Fibroblast of skin of abdomen (primary cell): ENCODE data around the gene RFX3.
"Not testable (repeated sequence)": the region's sequence is repeated elsewhere in the genome, so short reads cannot be mapped to it uniquely, and the experiment has no call there.

Source experiments
- DNase-seq: peaks from one replicate; pipeline ENCODE4 v3.0.0-alpha.2; 2013

The RFX3 gene

DNA sequence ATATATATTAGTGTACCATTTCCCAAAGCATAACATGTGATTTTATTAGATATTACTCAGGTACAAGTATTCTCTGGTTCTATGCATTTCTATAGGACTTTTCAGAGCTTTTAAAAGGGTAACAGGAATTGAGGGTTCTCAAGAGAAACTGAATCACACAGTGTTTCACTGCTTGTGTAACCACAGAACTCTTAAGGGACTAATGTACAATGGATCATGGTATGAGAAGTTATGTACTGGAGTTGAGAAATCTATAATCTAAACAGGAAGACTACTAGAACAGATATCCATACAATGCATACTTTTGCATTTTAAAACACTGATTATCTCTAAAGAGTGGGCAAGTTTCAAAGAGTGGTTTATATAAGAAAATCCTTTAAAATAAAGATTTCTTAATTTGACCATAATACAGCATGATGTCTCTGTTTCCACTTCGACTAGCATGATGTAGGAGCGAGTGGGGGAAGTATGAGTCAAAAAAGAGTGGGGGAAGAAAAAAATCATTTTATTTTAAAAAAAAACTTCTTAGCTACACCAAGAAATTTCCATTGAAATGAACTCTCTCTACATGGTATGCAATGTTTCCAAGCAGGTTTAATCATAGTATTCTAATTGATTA, 183.5 kb downstream of the RFX3 start:
- DNase-seq: peak; percentile 73

DNA sequence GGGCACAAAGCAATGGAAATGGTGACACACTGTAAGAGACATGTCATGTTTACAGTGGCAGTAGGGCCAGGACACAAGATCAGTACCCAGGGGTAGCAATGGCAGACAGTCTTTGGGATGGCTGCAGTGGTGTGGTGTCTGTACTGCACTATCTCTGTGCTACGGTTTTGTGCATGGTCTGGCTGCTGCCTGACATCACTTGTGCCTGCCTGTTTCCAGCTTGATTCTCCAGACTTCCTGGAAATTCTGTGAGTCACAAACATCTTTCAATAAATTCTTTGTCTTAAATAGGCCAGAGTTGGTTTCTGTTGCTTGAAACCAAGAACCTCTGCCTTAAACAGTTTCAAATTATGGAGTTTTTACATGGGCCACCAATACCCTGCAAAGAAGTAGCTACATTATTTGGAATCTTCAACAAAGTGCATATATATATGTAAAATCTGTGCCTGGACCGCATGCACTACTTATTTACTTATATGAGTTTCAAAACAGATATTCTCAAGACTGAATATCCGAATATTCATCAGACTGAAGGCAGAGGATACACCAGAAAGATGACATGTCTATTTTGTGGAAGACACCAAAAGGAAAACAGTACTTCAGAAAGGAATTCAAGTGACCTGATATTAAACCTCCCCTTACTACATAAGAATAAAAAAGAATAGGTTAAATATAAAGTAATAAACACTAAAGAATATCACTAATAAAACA, 188.1 kb downstream of the RFX3 start:
- peak; percentile 70 for DNase-seq

DNA sequence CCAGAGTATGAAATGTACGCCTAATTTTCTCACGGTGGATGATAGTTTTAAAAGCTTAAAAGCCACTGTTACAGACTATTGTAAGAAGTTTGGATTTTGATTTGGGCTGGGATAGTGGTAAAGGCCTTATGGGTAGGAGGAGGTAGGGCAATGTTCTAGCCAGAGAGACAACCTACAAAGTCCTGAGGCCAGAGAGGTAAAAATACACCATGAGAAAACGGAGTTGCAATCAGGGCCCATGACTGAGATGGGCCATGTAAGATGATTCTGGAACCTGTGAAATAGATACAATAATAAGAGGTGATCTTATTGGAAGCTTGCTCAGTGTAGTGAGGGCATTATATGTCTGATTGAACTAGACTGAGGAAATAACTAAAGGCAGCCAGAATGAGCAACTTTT, 188.8 kb downstream of the RFX3 start:
- no peak for DNase-seq

DNA sequence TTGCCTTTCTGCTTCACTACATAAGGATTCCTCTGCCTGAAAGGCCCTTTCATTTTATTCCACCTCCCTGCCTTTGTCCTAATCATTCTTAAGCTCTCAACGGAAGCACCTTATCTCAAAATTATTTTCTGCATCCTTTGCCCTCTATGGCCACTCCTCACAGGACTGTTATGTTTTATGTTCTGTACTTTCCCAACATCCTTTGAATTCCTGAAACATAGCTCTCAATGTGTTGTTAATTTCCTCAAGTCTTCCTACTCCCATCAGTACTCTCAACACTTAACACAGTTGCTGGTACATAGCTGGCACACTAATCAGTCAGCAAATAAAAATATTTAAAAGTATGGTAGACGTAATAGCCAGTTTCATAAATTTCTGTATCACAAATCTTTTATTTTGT, 193.0 kb downstream of the RFX3 start:
- DNase-seq: peak; percentile 30

DNA sequence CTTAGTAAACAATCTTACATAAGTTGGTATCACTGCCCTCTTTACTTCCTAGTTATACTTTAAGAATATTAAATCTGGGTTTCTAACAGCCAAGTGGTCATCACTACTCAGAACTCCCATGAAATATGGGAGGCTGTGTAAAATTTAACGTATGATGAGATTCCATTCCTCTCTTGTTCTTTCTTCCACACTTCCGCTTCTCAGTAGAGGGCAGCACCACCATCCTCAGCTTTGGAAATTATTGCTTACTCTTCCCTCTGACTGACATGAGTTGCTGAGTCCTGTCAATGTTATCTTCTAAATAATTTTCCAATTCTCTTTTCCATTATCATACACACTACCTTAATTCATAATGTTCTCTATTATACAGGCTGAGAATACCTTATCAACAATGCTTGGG, 194.0 kb downstream of the RFX3 start:
- no peak for DNase-seq

DNA sequence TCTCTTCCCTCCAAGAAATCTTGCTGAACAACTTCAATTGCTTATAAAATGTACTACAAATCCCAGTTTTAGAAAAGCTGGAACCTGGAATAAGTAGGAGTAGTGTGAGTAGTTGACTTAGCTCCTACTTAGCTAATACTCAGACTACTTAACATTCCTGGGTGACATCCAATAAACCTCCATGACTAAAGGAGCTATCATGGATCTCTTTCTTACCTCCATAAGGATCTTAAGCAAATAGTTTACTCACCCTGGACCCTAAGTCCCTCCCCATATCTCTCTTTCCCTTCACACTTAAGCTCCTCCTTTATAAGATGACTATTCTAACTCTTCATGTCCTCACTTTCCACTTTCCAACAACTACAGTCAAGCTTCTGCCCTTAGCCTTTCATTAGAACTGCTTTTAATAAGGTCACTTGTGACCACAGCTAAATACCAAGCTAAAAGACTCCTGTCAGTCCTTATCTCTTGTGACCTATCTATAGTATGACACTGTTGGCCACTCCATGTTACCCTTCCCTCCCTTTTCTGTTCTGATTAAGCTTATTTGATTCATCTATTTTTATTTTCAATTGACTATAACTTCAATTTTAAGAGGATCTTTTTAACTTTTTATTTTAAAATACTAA, 194.9 kb downstream of the RFX3 start:
- DNase-seq: peak; percentile 67

DNA sequence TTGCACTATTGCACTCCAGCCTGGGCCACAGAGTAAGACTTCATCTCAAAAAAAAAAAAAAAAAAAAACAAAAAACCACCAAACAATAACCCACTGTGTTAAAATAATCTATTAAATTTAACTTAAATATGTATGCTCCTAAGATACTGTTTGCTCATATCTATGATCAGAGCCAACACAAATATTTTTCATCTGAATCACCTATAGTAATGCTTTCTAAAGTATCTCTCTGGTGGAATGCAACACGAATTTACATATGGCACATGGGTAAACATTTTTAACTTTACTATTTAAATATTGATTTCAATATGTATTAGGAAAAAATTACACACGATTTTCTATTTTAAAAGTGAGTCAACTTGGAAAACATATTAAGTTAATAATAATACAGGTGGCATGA, 196.4 kb downstream of the RFX3 start:
- DNase-seq: peak; percentile 44

DNA sequence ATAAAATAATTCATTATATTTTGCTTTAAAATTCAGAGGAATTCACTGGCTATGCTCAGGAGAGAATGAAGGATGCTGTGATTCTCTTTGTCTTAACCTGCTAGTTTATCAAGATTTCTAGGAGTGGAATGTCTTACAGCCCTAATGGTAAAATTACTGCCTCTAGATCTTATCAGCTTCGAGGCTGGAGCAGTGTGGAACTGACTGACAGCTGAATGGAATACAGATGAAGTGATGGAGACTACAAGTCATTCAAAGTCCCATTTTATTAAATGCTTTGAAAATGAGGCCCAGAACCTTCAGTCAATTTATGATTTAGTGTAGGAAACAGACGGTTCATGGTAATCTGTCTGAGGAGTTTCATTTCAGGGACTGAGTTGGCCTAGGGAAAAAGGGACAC, 202.1 kb downstream of the RFX3 start:
- no peak for DNase-seq

DNA sequence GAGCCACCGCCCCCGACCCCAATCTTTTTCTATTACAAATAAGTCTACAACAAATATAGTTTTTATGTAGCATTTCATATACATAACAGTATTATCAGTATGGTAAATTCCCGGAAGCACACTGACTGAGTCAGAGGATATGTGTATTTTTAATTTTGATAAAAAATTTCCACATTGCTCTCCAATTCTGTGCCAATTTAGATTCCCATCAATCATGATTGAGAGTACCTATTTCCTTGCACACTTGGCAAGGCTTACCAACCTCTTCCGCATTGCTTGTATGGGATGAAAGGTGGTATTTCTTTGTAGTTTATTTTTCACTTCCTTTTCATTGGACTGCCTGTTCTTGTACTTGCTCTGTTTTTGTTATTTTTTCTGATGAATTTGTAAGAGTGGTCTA, 204.6 kb downstream of the RFX3 start:
- DNase-seq: no peak

DNA sequence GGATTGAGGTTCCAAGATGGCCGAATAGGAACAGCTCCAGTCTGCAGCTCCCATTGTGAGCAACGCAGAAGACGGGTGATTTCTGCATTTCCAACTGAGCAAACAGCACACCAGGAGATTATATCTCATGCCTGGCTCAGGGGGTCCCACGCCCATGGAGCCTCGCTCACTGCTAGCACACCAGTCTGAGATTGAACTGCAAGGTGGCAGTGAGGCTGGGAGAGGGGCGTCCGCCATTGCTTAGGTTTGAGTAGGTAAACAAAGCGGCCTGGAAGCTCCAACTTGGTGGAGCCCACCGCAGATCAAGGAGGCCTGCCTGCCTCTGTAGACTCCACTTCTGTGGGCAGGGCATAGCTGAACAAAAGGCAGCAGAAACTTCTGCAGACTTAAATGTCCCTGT, 213.2 kb downstream of the RFX3 start:
- not testable (repeated sequence) for DNase-seq

DNA sequence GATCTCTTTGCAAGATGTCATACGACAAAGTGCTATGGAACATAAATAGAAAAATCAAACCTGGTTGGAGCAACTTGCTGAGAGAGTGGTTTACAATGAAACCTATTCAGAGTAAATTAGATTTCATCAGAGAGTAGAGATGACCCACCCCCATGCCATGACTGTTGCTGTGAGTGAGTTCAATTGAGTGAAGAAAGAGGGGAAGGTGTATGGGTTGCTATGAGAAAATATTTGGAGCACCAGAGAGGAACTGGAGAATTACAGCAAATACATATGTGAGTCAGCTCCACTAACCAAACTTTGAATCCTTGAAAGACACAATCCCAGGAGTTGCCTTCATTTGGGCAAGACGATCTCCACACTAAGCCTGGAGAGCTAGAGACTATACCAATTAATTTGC, 217.2 kb downstream of the RFX3 start:
- DNase-seq: no peak

DNA sequence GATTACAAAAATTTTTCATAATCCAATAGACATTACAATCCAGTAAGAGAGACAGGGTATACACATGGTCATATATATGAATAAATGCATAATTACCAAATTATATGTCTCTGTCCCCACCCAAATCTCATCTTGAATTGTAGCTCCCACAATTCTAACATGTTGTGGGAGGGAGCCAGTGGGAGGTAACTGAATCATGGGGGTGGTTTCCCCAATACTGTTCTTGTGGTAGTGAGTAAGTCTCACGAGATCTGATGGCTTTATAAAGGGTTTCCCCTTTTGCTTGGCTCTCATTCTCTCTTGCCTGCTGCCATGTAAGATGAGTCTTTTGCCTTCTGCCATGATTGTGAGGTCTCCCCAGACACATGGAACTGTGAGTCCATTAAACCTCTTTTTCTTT, 221.4 kb downstream of the RFX3 start:
- DNase-seq: not testable (repeated sequence)

DNA sequence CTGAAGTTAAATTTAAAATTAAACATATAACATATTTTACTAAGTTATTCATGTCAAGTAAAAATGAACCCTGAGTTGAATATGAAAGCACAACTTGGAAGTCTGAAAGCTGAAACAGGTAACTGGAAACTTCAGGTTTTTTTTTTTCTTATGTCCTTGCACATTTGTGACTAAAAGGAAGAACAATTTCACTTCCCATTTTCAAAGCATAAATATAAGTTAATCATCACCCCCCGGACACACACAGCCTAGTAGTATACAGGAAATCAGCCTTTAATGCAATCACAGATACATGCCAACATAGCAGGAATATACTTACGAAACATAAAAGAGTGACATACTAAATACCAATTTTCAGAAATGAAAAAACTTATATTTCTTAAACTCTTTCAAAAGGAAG, 225.9 kb downstream of the RFX3 start:
- no peak for DNase-seq

DNA sequence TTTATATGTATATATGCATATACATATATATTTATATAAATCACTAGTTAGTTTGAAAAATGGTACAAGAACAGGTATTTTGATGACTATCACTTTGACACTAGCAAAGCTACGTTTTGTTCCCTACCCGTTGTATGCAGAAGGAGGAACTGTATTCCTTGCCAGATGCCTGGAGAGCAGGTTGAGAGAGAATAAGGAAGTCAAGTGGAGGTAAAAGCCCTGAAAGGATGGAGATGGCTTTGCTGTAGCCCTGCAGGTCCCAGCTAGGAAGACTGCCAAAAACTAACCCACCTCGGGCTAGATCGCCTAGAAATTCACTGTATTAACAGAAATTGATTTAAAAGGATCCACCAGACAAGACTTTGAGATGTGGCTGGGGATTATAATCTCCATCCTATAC, 229.3 kb downstream of the RFX3 start:
- no peak for DNase-seq

DNA sequence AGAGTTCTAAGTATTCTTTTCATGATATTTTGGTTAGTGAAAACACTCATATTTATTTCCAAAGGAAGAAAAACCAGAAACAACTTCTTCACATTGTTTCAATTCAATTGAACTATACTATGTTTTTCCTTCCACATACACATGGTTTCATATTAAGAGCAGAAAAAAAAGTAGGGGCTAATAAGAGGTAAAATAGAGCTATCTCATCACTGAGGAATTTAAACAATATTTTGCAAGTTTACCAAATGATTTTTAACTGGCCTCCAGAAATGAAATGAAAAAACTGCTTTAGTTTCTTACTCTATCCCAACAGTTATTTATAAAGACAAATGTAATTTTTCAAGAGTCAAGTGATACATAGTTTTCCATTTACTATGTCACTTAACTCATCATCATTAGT, 233.5 kb downstream of the RFX3 start:
- no peak for DNase-seq

DNA sequence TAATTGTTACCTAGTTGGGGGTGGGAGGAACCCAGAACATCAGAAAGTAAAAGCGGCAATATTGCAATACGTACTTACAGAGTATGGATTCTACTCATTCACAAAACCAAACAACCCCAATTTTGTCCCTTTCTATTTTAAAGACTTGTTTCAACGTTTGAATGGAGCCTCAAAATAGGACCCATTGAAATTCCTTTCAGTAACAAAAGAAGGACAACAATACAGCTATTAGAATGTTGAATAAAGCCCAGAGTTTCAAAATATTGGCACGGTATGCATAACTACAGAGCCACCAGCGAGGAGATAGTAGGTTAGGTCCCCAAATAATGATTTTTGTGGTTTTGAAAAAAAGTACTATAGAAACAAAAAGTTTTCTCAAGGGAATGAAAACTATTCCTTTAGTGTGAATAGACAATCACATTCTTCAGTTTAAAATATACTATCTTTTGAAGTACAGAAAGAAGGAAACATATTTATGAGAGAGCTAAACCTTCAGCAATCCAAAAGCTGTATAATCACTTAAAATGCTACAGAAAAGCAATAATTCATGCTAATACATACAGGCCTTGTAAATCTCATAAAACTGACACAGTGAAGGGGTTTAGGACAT, 235.5 kb downstream of the RFX3 start:
- DNase-seq: no peak

DNA sequence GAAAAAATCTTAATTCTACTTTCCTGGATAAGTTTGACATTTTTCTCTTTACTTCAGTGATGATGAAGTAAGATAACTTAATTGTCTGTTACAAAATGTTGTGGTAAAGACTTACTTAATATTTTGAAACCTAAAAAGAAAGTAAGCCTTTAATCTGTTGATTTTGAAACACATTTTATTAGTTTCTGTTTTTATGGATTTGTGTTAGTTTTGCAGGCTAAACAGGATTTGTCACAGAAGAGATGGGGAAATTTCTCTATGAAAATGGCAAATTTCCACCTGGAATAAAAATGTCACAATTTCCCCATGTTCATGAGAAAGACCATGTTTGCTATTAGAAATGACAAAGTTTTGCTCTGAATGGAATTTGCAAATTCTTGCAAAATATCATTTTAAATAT, 237.1 kb downstream of the RFX3 start:
- DNase-seq: no peak

DNA sequence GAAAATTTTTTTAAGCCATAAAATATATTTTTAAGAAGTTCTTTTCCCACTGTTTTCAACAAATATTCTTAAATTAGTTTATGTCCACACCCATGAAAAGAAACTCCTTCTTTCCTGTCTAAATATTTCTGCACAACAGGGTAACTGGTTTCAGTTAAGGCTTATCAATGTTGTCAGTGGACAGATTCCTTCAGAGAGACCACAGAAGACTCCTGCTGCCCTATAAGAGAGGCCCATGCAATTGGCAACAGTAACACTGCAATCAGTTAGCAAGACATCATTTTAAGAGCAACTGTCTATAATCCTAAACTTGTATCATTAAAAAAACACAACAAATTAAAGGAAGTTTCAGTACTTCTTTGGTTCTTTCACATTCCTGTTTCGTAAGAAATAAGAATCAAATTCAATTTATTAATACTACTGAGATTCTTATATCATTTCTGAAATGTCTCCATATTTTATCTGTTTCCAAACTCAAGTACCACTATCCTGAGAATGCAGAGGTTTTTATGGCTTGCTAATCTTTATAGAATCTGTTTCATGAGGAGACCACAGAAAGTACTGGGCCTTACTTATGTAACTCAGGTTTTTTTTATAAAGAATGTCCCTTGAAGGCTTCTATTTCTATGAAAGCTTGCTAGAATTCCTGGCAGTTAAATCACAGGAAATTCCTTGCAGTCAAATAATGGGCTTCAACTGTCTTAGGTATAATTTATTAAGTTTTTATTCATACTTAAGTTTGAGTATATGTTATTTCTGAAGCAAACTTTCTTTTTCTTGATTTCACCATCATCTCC, 240.2 kb downstream of the RFX3 start:
- DNase-seq: peak; percentile 88

DNA sequence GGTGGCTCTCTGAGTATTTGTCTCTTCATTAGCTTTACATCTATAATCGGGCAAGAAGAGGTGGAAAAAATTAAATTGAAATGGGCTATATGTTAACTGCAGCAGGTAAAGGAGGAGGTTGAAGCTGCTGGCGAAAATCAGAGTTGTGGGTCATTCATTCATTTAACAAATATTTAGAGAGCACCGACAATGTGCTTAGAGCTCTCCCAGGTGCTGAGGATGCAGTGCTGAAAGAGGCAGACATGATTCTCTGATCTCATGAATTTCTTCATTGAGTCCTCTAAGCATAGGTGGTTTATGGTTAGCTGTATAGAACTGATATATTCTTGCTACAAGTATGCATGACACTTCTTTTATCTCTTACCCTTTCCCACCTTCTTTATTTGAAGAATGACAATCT, 243.4 kb downstream of the RFX3 start:
- DNase-seq: no peak

DNA sequence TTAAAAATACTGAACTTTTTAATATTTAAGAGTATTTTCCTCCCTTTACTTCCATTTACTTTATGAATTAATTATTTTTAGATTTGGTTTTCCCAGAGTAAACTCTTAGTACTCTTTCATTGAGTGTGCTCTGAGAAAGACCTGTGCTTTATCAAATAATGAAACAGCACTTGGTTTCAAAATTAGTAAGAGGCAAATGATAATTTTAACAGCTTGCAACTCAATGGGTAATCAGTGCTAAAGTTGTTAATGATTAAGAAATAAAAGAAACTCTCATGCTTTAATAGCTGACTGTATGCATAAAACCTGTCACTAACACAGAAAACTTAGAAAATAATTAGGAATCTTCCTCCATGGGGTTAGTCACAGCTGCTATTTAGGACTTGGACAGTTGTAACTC, 244.4 kb downstream of the RFX3 start:
- DNase-seq: no peak

DNA sequence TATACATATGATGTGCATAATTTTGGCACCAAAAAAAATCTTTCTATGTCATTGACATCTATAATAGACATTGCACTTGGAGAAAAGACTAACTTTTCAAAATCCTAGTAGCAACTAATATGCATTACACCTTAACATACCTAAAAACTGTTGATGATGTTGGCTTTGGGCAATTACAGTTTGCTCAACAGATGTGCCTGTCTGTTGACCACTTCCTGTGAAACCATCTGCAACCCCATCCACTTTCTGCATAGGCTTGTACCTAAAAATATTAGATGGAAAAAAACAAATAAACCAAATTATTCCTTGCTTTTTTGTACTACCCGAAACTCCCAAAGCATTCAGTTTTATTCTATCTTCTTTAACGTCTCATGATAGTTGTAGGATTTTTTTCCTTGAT, 248.6 kb downstream of the RFX3 start:
- no peak for DNase-seq

DNA sequence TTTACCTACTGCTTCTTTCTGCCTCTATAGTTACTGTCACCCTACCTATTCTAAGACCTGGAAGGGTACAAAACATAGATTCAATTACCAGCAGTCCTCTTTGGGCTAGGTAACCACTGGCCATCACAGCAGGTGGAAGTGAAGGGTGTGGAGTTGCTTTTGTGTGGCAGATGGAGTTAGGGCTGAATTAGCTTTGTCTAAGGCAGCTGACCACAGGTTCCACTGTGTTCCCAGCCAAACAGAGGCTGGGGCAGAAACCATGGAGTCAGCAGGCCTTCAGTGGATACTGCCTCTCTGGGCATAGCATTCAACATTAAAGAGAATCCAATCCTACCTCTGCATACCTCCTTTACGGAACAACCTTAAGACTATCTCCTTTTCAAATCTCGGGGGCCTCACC, 254.2 kb downstream of the RFX3 start:
- no peak for DNase-seq

DNA sequence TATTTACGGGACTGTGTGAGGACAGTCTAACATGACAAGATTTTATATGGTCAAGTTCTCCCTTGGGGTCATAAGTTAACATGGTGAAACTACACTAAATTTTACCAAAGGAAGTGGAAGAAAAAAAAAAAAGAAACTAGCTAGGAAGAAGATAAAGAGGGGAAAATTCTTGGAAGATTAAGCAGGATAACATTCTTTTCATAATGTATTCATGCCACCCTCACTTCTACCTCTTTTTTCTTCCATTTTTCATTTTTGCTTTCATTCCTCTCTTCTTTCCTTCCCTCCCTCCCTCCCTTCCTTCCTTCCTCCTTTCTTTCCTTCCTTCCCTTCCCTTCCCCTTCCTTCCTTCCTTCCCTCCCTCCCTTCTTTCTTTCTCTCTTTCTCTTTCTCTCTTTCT, 254.6 kb downstream of the RFX3 start:
- DNase-seq: no peak
